SK-MEL-5 (cell line): ENCODE results near the gene PTPRT. TPM values are rescaled to one million over a fixed set of nuclear protein-coding genes. Genes with fewer than 3 reads are reported as not detected.

Source experiments
- DNase-seq: peaks from one replicate; pipeline ENCODE4 v3.0.0-alpha.2; 2016; ENCODE audit warnings: low read depth, low spot score
- in situ Hi-C: cut with HindIII; loops from 2 replicates; pipeline ENCODE4 v1.10.0; 2016; ENCODE audit warnings: low sequenced_read_pairs, high pct_unique_total_duplicates, low pct_unique_long_range_greater_than_20kb
- total RNA-seq: library from RNA; depleted of rRNA; stranded (reverse); fragments of >200 nt; shearing (Covaris generic); gene quantifications from 2 replicates; pipeline ENCODE4 v1.2.3, GENCODE V29; 2014

Gene PTPRT
- total RNA-seq, 1 experiment from 2014 or later, result not detected

DNA sequence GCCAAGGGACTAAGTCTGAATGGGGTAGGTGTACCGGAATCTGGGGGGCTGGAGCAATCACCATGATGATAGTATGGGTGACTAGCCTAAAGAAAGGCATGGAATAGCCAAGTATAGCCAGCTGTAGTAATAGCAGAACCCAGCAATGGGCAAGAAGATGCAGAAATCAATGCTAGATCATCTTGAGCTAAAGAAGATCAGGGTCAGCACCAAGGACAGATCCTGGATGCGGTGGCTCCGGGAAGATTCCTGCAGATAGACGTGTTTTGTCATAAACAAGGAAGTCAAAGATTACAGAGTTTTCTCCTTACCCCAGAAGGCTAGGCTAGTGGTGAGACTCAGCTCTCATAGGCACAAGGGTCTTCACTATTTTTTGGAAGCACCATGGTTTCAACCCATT is 1009.9 kb downstream of the PTPRT start:
- in situ Hi-C loops, result no loop called here
- DNase-seq, result no peak

DNA sequence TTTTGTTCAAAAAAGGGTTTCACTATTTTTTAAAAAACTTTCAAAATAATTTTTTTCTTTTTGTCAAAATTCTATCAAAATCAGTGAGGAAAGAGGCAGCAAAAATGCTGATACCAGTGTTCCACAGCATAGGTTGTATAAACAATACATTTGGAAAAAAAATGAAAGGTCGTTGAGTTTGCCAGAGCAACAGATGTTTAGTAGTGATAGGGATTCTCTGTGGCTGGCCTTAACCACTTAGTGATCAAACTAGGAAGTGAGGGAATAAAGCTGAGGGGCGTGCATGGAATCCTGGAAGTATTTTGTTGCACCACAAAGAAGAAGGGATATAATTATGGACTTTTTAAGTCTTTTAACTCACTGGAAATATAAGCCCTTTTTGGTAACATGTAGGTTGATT is 1016.3 kb downstream of the PTPRT start:
- in situ Hi-C loops, result no loop called here
- DNase-seq, result no peak

DNA sequence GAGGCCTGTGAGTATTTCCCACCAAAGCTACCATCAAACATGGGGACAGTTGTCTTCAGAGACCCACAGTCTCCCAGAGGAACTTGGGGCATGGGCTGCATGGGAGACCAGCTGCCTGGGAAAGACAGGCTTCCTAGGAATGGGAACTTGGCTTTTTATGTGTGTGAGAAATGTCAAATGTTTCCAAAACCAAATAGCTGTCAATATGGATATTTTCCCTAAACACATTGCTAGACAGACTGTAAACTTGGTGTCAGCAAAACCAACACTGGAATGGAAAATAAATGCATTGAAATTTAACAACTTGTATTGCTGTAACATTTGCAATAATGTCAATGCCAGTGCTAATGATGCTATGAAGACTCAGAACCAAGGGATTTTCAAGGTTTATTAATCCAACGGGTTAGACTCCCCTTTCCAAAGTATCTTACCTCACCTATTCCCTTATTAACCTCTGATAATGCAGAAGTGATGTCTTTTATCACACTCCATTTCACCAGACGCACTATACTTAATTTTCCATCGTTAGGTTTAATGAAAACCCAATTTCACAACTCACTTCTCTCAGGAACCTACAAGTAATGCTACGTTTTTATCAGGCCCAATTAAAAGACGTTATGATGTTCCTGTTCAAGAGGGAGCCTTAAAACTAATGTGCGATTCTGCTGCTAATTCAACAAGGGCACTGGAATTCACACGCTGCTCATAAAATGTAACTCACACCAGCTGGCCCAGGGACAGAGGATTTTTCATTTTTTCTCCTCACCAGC is 1025.4 kb downstream of the PTPRT start:
- in situ Hi-C loops, result no loop called here
- DNase-seq, result no peak

DNA sequence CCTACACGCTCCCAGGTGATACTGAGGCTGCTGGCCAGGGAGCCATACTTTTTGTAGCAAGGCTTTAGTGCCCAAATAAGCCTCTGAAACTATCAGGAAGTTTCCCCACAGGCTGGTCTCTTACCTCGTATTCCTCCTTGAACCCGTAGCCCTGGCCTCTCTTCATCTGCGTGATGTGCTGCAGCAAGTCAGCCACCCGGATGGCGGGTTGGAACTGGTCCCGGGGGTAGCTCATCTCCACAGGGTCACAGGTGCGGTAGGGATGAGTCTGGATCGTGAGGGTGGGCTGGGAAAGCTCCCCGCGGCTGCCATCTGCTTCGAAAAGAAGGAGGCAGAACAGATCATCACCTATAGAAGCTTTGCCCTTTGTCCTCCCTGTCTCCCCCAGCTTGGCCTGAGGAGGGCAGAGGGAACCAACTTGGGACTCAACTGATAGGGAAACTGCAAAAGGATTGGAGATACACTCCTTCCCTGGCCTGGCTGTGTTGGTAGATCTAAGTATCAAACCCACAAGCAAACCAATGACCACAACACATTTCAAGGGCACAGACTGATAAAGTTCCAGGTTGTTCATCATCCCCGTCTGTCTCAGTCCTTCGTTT is 1028.4 kb downstream of the PTPRT start:
- in situ Hi-C loops, result no loop called here

DNA sequence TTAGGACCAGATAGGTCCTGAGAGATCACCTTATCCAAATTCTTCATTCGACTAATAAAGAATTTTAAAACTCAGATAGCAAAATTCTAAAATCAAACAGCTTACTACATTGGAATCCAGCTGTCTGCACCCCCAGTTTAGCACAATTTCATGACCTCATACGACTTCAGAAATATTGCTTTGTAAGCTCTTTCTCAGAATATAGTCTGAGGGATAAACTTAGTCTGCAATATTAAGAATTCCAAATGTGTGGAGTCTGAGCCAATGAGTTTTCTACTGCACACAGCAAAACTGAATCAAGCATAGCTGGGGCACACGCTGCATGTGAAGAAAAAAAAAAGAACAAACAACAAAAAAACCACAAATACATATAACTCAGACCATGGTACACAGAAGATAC is 1029.9 kb downstream of the PTPRT start:
- DNase-seq, result no peak
- in situ Hi-C loops, result no loop called here

More for the DNA sequence above, 1028.4 kb downstream of the PTPRT start:
- no peak for DNase-seq

DNA sequence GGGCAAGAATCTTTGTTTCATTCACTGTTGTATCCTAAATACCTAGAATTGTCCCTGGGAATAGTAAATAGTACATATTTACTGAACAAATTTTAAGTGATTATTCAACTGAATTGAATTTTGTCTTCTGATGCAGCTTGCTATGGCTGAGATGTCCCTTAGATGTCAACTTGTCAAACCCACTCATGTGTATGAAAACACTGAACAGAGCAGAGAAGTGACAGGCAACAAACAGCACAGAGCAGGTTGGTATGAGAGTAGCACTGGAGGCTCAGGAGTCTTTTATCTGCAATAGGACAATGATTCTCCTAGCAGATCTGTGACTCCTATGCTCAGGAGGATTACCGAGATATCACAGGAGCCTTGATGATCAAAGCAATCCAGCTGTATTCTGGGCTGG is 1031.4 kb downstream of the PTPRT start:
- in situ Hi-C loops, result no loop called here

DNA sequence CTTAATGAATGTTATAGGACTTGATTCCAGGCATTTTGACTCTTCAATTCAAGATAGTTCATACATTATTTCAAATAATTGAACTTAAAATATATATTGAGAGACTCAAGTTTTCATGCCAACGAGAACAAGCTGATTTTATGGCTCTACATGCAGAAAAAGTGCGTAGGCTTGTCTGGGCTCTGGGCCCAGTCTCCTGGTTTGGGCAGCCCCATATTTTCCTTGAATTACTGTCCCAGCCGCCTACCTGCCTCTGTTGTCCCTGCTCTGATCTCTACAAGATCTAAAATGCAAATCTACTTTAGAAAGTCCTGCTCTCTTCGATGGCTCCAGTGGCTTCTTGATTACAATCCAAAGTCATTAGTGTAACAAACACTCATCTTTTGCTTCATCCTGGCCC is 1034.1 kb downstream of the PTPRT start:
- in situ Hi-C loops, result no loop called here
- DNase-seq, result no peak

More for the DNA sequence above, 1031.4 kb downstream of the PTPRT start:
- DNase-seq, result no peak

DNA sequence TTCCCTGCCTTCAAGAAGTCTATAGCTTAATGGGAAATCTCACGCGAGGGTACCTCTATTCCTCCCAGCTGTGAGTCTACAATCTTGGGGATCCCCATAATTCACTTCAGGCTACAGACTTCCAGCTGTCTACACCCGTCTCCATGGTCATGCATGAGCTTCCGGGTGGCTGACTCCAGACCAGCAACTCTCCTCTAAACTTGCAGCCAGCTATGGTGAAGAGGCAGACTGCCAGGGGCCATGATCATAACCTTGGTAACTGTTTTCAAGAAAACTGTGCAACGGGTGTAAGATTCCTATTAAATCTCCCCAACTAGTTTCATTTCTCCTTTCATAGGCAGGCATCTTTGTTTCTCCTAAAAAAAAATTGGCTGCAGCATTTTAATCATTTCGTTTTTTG is 1037.1 kb downstream of the PTPRT start:
- DNase-seq, result no peak
- in situ Hi-C loops, result no loop called here

DNA sequence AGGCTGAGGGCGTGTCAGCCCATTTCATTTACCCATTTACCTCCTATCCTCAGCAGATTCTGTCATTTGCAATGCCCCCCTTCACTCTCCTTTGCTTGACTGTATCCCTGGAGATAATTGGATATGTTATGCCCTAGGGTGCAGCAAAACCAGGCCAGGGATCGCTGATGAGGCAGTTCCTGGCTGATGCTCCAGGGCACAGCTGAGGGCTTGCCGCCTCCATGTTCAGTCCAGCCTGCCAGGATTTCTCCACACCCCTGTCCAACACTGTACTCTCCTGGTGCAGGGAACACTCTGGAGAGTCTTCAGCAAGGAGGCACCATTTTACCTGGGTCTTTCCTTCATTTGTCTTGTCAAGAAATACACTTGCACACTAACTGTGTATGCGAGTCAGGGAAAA is 1039.5 kb downstream of the PTPRT start:
- in situ Hi-C loops, result no loop called here
- DNase-seq, result no peak

DNA sequence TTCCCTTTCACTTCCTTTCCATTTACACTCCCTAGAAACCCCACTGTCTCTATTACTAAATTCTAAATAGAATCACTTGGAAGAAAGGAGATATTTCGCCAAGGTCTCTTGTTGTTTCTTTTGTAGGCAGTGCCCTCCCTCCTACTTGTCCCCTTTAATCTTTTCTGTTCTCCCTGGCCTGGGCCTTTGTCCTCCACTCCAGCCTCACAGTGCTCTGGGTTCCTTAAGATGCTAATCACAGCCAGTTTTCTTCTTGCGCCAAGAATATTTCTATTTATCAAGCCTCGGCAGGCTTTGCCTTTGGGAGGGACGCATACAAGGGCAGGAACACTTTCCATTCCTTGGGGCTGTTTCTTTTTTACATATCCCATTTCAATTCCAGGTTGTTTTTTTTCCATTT is 1051.0 kb downstream of the PTPRT start:
- in situ Hi-C loops, result no loop called here
- no peak for DNase-seq

DNA sequence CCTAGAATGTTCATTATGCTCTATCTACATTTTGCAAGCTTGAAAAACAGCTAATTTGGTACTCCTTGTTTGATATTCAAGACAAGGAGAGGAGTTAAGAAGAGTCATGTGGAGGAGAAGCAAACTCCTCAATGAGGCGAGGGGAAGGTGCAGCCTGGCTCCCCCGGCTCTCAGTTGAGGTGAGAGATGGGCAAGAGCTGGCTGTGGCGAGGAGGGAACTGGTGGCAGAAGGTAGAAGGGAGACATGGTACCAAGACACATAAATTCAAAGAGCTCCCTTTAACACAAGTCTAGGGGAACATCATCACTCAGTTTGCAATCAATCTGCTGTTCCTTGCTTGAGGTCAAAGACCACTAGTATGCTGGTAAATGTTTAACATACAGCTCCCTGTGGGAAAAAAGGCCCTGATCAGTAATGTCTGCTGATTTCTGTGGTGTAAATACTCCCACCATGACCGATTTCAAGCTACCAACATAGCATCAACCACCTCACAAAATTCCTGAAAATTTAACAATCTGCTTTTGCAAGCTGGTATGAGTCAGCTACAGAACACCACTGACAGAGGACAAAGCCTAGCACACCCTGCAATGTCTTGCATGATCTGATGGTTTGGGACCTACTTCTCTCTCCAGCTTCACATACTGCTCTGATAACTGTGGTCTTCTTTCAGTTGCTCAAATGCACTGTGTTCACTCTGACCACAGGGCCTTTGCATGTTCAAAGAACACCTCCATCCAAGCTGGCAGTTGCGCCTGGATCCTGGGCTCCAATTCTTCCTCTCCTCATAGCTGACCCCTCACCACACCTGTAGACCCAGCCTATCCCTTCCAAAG is 1055.2 kb downstream of the PTPRT start:
- in situ Hi-C loops, result no loop called here
- DNase-seq, result no peak

DNA sequence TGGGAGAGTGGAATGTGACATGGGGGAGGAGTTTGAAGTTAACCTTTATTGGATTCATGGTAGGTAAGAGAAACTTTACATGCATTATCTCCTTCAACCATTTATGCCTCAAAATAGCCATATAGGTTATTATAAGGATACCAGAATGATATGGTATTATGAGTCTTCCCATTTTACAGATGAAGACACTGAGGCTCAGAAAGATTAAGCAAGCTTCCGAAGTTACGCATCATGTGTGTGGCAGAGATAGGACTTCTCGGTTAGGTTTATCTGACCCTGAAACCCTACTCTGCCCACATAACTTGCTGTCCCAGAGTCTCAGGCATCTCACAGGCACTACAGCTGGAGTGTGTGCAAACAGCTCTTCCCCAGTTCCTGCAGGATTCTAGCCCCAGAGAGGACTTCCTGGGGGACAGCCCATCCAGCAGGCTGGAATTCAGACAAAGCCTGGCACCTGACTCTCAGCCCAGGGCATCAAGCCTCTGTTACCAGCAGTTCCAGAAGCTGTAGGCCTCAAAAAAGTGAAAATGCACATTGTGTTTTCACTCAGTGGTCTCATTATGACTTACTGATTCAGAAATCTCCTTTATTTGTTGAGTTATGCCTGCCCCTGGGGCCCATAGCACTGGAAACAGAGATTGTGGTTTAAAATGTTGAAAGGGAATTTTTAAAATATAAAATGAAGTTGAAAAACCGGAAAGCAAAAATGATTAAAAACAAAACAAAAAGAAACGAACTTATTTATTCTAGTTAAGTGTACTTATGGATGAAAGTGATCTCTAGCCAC is 1058.7 kb downstream of the PTPRT start:
- DNase-seq, result no peak
- in situ Hi-C loops, result no loop called here

DNA sequence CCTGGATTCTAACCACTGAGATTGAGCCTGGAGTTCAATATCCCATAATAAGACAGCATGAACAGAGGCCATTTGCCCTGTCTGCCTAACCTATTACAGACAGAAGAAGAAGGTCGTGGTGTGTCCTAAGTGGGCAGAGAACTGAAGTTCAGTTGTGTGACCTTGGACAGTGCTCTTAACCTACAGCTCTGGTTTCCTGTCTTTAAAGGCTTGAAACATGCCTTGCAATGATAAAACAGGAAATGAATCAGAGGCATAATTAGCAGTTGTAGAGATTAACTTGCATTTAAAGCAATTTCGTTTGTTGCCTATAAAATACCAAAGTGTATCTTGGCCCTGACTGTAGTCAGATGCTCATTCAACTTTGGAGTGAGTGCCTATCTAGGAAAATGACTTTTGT is 1064.3 kb downstream of the PTPRT start:
- no peak for DNase-seq
- in situ Hi-C loops, result no loop called here

DNA sequence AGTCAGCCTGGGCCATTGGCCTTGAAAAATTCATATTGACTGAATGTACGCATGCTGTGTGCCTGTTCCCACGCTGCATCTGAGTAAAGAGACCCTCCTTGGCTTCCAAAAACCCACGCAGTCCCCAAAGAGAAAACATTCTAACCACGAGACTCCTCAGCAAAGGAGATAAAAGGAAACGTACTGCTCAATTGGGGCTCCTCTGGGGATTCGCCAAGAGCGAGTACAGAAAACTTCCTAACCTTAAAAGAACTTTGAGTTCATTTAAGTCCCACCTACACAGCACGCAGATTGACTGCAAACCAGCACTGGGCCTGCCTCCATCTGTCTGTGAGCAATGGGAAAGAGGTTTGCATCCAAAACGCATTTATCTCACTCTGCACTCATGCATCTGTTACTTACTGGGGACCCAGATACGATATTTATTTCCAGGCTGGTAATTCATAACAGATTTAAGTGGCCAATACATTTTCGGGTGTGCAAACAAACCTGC is 1065.7 kb downstream of the PTPRT start:
- no peak for DNase-seq
- in situ Hi-C loops, result no loop called here

DNA sequence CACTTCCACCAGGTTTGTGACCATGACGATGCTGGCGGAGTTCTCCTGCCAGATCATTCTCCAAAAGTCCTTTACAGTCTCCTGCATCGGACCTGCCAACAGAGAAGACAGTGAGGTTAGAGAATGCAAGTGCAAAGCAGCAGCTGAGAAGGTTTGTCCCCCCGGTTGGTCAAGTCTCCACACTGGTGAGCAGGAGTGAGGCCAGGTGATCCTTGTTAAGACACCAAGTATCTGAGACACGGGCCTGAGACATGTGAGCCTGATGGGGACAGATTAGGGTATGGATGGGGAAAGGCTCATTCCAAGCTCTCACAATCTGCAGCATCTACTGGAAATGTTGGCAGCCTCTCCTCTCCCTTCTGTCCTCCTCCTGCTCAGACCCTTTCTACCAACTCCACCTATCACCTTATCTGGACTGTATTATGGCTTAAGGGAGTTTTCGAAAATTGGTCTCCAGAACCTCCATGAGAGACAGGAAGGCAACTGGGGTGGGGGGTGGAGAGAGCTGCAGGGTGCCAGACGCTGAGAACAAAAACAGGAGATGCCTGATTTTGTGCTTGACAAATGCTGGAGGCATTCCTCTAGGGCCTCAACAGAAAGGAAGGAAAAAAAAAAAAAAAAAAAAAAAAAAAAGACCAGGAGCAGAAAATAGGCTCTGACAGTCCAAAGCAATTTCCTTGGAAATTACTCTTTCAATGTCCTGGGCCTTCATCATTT is 1071.1 kb downstream of the PTPRT start:
- in situ Hi-C loops, result no loop called here
- DNase-seq, result no peak

DNA sequence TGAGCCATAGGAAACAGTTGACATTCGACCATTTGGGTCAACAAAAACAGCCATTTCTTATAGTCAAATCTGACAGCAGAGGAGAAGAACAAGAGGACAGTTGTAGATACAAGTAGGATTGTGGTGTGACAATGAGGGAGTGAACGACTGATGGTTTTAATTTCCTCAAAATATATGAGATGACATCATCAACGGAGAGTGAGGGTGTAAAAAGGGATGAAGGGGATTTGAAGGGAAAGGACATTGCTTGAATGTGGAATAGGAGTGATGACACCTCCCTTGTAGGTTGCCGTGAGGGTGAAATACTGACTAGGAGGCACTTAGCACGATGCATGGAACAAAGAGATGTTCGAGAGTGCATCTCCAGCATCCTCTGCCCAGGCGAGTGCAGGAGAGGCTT is 1071.7 kb downstream of the PTPRT start:
- no peak for DNase-seq
- in situ Hi-C loops, result no loop called here

DNA sequence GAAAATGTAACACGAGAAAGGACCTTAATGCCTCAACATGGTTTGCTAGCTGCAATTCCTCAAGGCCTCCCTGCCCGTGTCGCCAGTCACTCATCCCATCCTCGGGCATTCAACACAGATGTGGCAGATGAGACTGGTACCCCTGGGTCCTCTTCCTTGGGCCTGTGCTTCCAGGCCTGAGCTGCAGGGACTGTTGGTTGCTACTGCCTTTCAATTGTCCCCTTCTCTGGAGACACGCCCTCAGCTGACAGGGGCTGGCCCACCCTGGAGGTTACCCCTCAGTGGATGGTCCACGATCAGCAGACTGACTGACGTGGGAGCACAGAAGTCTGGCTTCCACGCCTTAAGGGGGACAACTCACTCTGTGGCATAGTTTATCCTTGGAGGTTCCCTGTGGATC is 1076.5 kb downstream of the PTPRT start:
- in situ Hi-C loops, result no loop called here
- no peak for DNase-seq
